ENCODE results near the gene ANKRD6.

DNA sequence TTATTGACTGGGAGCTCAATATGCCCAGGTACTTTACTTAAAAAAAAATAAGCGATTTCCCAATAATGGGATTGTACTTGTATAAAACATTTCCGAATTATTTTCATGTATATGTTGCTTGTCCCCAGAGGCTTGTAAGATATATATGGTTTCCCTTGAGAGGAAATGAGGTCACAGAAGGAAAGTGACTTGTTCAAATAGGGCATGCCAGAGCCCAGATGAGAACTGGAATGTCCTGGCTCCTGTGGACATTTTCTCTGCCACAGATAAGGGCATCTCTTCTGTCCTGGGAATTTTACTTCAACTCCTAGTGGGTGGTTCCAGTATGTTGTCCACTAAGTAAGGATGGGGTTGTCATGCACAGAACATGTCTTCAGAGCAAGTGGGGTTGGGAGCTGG, 142.6 kb downstream of the ANKRD6 start:
- TF ChIP-seq, protein P1, sequence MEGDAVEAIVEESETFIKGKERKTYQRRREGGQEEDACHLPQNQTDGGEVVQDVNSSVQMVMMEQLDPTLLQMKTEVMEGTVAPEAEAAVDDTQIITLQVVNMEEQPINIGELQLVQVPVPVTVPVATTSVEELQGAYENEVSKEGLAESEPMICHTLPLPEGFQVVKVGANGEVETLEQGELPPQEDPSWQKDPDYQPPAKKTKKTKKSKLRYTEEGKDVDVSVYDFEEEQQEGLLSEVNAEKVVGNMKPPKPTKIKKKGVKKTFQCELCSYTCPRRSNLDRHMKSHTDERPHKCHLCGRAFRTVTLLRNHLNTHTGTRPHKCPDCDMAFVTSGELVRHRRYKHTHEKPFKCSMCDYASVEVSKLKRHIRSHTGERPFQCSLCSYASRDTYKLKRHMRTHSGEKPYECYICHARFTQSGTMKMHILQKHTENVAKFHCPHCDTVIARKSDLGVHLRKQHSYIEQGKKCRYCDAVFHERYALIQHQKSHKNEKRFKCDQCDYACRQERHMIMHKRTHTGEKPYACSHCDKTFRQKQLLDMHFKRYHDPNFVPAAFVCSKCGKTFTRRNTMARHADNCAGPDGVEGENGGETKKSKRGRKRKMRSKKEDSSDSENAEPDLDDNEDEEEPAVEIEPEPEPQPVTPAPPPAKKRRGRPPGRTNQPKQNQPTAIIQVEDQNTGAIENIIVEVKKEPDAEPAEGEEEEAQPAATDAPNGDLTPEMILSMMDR (IDR thresholded peaks at IDR 0.05): no peak
- TF ChIP-seq POLR2A (IDR thresholded peaks at IDR 0.05): no peak

Measured in heart left ventricle (tissue), 13 donors.